ENCODE results near the gene GZMH. TPM values are rescaled to one million over a fixed set of nuclear protein-coding genes. Genes with fewer than 3 reads are reported as not detected.

GZMH gene
- total RNA-seq, result not detected in 2 replicates

GRCh38 chr14:24609655-24610344 is at the start of gene GZMH:
Gene GZMH, minus strand, starts transcription at chr14:24609685. Its CDS starts 72 bp downstream, at chr14:24609613.

GRCh38 chr14:24634158-24634557 is 24.7 kb upstream of the GZMH start, which contains the start of gene GZMB:
Gene GZMB, minus strand, starts transcription at chr14:24634190. Its CDS starts 30 bp downstream, at chr14:24634160.

GRCh38 chr14:24576182-24576581 is 33.3 kb downstream of the GZMH start, which contains the start of gene CTSG:
Gene CTSG, minus strand, starts transcription at chr14:24576250. Its CDS starts 27 bp downstream, at chr14:24576223.

Other genes starting within 250 kb of the GZMH start
- gene NFATC4, start 241.5 kb downstream of the GZMH start, total RNA-seq, result 10.6 and 17.3 TPM in 2 replicates
- 7.0 and 8.4 TPM in 2 replicates for gene NYNRIN, start 210.7 kb downstream of the GZMH start, total RNA-seq
- 0.64 and 0.96 TPM in 2 replicates for gene CBLN3, start 180.0 kb downstream of the GZMH start, total RNA-seq
- gene KHNYN, start 179.7 kb downstream of the GZMH start, total RNA-seq, result 95.7 and 155 TPM in 2 replicates
- 4.5 and 5.1 TPM in 2 replicates for gene SDR39U1, start 166.9 kb downstream of the GZMH start, total RNA-seq
- gene CMA1, start 101.4 kb downstream of the GZMH start, total RNA-seq, result not detected in 2 replicates
- gene CTSG, start 33.4 kb downstream of the GZMH start, total RNA-seq, result not detected in 2 replicates
- 0.21 TPM in 1 of 2 replicates, not detected in the other for gene GZMB, start 24.5 kb upstream of the GZMH start, total RNA-seq

Measured in tracheal epithelial cell (primary cell).